Caco-2 (cell line): Measurements from ENCODE around the gene TPM1. TPM values are rescaled to one million over a fixed set of nuclear protein-coding genes. Genes with fewer than 3 reads are reported as not detected.

Source experiments
- BruUV-seq: library from RNA; stranded (reverse); fragments of 400-500 nt; replicated peaks from 2 replicates; lab custom pipeline; 2021; lab: Mats Ljungman, UMichigan
- CTCF ChIA-PET: fragments of 300-600 bp; sonication (Branson Sonifier 250); formaldehyde crosslinking; loops from one replicate; lab custom pipeline; 2022; ENCODE audit warnings: antibody characterized with exemption; lab: Charles Lee
- POLR2A ChIA-PET: fragments of 300-600 bp; sonication (Branson Sonifier 250); formaldehyde crosslinking; loops from one replicate; lab custom pipeline; 2022; ENCODE audit warnings: antibody characterized with exemption; lab: Charles Lee
- DNase-seq, 2 experiments: peaks; one replicate each; pipeline versions ENCODE4 v3.0.0 to v3.0.0-alpha.2; 2020 to 2022
- H3K27me3 ChIP-seq: replicated peaks from 2 replicates; pipeline ENCODE4 v1.6.0; 2011; ENCODE audit warnings: low read length; ENCODE audit not compliant: control insufficient read depth, insufficient read depth
- H3K36me3 ChIP-seq: 2 replicates; pipeline ENCODE4 v1.5.1; 2011; ENCODE audit warnings: low read length; ENCODE audit not compliant: control insufficient read depth, insufficient read depth
- H3K4me1 ChIP-seq: fragments of 250-450 bp; sonication (Bioruptor Pico); 2 replicates; pipeline ENCODE4 v1.5.1; 2020; ENCODE audit warnings: mild to moderate bottlenecking
- H3K4me3 ChIP-seq: 2 replicates; pipeline ENCODE4 v1.5.1; 2011; ENCODE audit warnings: low read depth, mild to moderate bottlenecking, control low read depth, low read length
- H3K9me3 ChIP-seq: fragments of 250-450 bp; sonication (Bioruptor Pico); 2 replicates; pipeline ENCODE4 v1.5.1; 2020; ENCODE audit warnings: mild to moderate bottlenecking, moderate library complexity
- H3K27ac Mint-ChIP-seq: one replicate; pipeline ENCODE4 v1.8.0; 2022; ENCODE audit warnings: mixed read lengths; ENCODE audit not compliant: unreplicated experiment
- H3K27me3 Mint-ChIP-seq: one replicate; pipeline ENCODE4 v1.8.0; 2022; ENCODE audit warnings: mixed read lengths; ENCODE audit not compliant: insufficient read depth, unreplicated experiment
- H3K36me3 Mint-ChIP-seq: one replicate; pipeline ENCODE4 v1.8.0; 2022; ENCODE audit warnings: mild to moderate bottlenecking, mixed read lengths; ENCODE audit not compliant: insufficient read depth, unreplicated experiment
- H3K4me1 Mint-ChIP-seq: one replicate; pipeline ENCODE4 v1.8.0; 2022; ENCODE audit warnings: low read depth, mixed read lengths; ENCODE audit not compliant: unreplicated experiment
- H3K4me3 Mint-ChIP-seq: one replicate; pipeline ENCODE4 v1.8.0; 2022; ENCODE audit warnings: mild to moderate bottlenecking, moderate library complexity, mixed read lengths; ENCODE audit not compliant: unreplicated experiment
- H3K9me3 Mint-ChIP-seq: one replicate; pipeline ENCODE4 v1.8.0; 2022; ENCODE audit warnings: mixed read lengths; ENCODE audit not compliant: unreplicated experiment
- intact Hi-C: fragments of 100-400 bp; cut with micrococcal nuclease; formaldehyde crosslinking; loops from one replicate; pipeline ENCODE4 v1.10.0; 2022; ENCODE audit not compliant: unreplicated experiment
- total RNA-seq: library from RNA; stranded (reverse); gene quantifications from 2 replicates; pipeline ENCODE4 v1.2.3, GENCODE V29; 2022
- TF ChIP-seq, protein P1 (sequence below), 2 experiments: fragments of 200-600 bp in 1 of 2; IDR thresholded peaks; 1 replicate in 1 of 2; 2 replicates in 1 of 2; pipeline versions ENCODE4 v1.5.1 to v1.8.0; 2011 to 2022; ENCODE audit warnings: antibody characterized with exemption in 1 of 2, control low read depth in 1 of 2, inconsistent platforms in 1 of 2, low read depth in 1 of 2, low read length in 1 of 2, mild to moderate bottlenecking in 1 of 2, moderate library complexity in 1 of 2; ENCODE audit not compliant: insufficient read depth in 1 of 2, severe bottlenecking in 1 of 2, unreplicated experiment in 1 of 2

TPM1 gene
- total RNA-seq, 1 experiment from 2014 or later = 193 TPM

DNA sequence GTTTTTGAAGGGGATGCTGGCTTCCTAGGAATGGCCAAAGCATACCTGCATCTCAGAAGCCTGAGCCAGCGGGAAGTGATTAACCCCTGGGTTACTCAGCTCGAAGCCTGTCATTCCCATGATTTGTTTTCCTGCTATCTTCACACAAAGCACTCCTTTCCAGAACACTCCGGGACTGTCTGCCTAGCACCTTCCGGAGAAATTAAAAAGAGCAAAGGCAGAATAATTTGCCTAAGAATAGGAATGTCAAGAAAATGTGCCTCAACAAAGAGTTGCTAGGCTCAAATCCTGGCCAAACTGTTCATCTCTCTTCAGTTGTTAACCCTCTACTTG is 34.1 kb downstream of the TPM1 start:
- Histone ChIP-seq H3K9me3 (no peaks in the 10 kb centered on the region), H3K27me3 (no peaks in the 10 kb centered on the region), H3K4me1 (peaks cover 35% of the 10 kb centered on the region), H3K4me3 (no peak overlapping the region), H3K36me3 (no peaks in the 10 kb centered on the region)
- TF ChIP-seq, protein P1, sequence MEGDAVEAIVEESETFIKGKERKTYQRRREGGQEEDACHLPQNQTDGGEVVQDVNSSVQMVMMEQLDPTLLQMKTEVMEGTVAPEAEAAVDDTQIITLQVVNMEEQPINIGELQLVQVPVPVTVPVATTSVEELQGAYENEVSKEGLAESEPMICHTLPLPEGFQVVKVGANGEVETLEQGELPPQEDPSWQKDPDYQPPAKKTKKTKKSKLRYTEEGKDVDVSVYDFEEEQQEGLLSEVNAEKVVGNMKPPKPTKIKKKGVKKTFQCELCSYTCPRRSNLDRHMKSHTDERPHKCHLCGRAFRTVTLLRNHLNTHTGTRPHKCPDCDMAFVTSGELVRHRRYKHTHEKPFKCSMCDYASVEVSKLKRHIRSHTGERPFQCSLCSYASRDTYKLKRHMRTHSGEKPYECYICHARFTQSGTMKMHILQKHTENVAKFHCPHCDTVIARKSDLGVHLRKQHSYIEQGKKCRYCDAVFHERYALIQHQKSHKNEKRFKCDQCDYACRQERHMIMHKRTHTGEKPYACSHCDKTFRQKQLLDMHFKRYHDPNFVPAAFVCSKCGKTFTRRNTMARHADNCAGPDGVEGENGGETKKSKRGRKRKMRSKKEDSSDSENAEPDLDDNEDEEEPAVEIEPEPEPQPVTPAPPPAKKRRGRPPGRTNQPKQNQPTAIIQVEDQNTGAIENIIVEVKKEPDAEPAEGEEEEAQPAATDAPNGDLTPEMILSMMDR (IDR thresholded peaks at IDR 0.05; ENCODE audit: insufficient read depth in 1 of 2, low read depth in 1 of 2, low read length in 1 of 2, severe bottlenecking in 1 of 2, unreplicated experiment in 1 of 2) = no peak
- ChIA-PET POLR2A (no interaction called here), CTCF (no interaction called here)
- Mint-ChIP-seq H3K27me3 (no peaks in the 10 kb centered on the region), H3K36me3 (no peaks in the 10 kb centered on the region), H3K9me3 (no peaks in the 10 kb centered on the region), H3K4me1 (peaks cover 26% of the 10 kb centered on the region), H3K4me3 (no peak overlapping the region), H3K27ac (no peak overlapping the region)
- no peak for DNase-seq
- no TSS peak for BruUV-seq
- intact Hi-C loops = no loop called here

DNA sequence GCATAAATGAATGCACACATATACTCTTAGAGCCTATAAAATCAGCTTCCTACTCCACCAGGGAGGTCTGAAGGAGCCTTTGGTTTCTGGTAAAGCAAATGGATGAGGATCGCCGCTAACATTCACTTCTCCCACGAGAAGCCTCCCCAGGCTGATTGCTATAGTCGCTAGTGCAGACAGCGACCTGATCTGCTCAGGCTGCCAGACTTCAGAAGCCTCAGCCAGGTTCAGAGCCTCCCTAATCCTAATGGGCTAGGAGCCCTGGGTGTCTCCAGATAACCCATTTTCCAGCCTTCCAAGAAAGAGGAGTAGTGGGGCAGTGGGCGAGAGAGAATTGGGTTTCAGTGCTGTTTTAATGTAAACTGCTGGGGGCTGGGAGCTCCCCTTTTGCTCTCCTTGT is 35.4 kb downstream of the TPM1 start:
- no peak overlapping the region for H3K4me3 ChIP-seq
- intact Hi-C loops = no loop called here
- Mint-ChIP-seq H3K4me1 (peaks cover 27% of the 10 kb centered on the region), H3K4me3 (no peak overlapping the region), H3K36me3 (no peaks in the 10 kb centered on the region), H3K27ac (no peak overlapping the region), H3K27me3 (no peaks in the 10 kb centered on the region), H3K9me3 (no peaks in the 10 kb centered on the region)
- no TSS peak for BruUV-seq
- TF ChIP-seq, protein P1 (IDR thresholded peaks at IDR 0.05; ENCODE audit: insufficient read depth in 1 of 2, low read depth in 1 of 2, low read length in 1 of 2, severe bottlenecking in 1 of 2, unreplicated experiment in 1 of 2) = no peak
- H3K36me3 ChIP-seq = no peaks in the 10 kb centered on the region
- ChIA-PET POLR2A (interaction anchor here (0.6 kb wide), 1 partner anchor 250 kb away, joined by 3 read pairs; no protein-coding TSS in a partner anchor), CTCF (no interaction called here)
- no peaks in the 10 kb centered on the region for H3K27me3 ChIP-seq
- H3K9me3 ChIP-seq = no peaks in the 10 kb centered on the region
- DNase-seq = no peak
- H3K4me1 ChIP-seq = peaks cover 43% of the 10 kb centered on the region

DNA sequence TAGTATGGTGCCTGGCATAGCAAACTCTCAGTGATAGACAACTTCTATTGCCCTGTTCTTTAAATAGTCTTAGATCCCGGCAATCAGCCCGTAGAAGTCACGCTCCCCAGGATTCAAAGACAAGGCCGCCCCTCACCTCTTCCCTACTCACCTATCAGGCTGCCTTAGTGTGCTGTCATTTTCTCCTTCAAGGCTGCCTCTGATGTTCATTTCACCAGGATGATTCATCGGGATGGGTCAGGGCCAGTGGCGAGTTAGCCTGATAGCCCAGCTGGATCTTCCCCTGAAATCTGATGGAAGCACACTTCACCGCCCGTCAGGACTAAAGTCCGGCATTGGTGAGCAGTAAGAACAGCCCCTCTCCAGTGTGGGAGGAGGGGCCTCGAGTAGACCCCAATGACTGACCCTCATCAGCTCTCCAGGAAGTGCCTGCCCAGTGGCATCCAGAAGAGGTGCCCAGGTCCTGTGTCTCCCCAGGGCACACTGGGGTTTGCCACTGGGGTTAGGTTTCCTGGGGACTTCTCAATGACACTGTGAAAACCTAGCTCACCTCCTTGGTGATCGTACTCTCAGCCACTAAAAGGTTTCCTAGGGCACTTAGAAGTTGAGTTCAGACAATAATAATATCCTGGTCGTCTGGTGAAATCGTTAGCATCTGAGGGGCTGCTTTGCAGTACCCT is 37.5 kb downstream of the TPM1 start:
- H3K27ac Mint-ChIP-seq = peak overlapping the region; percentile 98
- H3K36me3 ChIP-seq = no peaks in the 10 kb centered on the region
- no peaks in the 10 kb centered on the region for H3K9me3 Mint-ChIP-seq
- H3K36me3 Mint-ChIP-seq = peaks cover 5% of the 10 kb centered on the region
- no peaks in the 10 kb centered on the region for H3K27me3 Mint-ChIP-seq
- H3K4me1 Mint-ChIP-seq = peaks cover 24% of the 10 kb centered on the region
- H3K4me3 ChIP-seq = no peak overlapping the region
- CTCF ChIA-PET = interaction anchor here (4.3 kb wide), 1 partner anchor 32 kb away, joined by 17 read pairs; no protein-coding TSS in a partner anchor
- no peak for DNase-seq
- no peaks in the 10 kb centered on the region for H3K27me3 ChIP-seq
- intact Hi-C loops = no loop called here
- no peaks in the 10 kb centered on the region for H3K9me3 ChIP-seq
- no peak overlapping the region for H3K4me3 Mint-ChIP-seq
- H3K4me1 ChIP-seq = peaks cover 40% of the 10 kb centered on the region
- BruUV-seq = no TSS peak
- TF ChIP-seq, protein P1 (IDR thresholded peaks at IDR 0.05; ENCODE audit: insufficient read depth in 1 of 2, low read depth in 1 of 2, low read length in 1 of 2, severe bottlenecking in 1 of 2, unreplicated experiment in 1 of 2) = no peak
- POLR2A ChIA-PET = interaction anchor here (0.5 kb wide), 1 partner anchor 38 kb away, joined by 4 read pairs; no protein-coding TSS in a partner anchor
